ENCODE data around the gene STARD3NL.
"Not testable (repeated sequence)": the region's sequence is repeated elsewhere in the genome, so short reads cannot be mapped to it uniquely, and the experiment has no call there.

The STARD3NL gene

GRCh38 chr7:38257350-38257677, 79.3 kb downstream of the STARD3NL start:
- in situ Hi-C loops (cut with MboI; ENCODE audit: low sequenced_read_pairs), result no loop called here

- in situ Hi-C loops (cut with MboI; ENCODE audit: low sequenced_read_pairs), result not testable (repeated sequence)
Measured at GRCh38 chr7:38259157-38259556, 81.1 kb downstream of the STARD3NL start.

GRCh38 chr7:38261601-38262000, 83.6 kb downstream of the STARD3NL start:
- in situ Hi-C loops (cut with MboI; ENCODE audit: low sequenced_read_pairs), result not testable (repeated sequence)

- in situ Hi-C loops (cut with MboI; ENCODE audit: low sequenced_read_pairs), result not testable (repeated sequence)
Measured at GRCh38 chr7:38262026-38262425, 84.0 kb downstream of the STARD3NL start.

GRCh38 chr7:38262545-38262944, 84.5 kb downstream of the STARD3NL start:
- in situ Hi-C loops (cut with MboI; ENCODE audit: low sequenced_read_pairs), result no loop called here

GRCh38 chr7:38263274-38263673, 85.2 kb downstream of the STARD3NL start:
- in situ Hi-C loops (cut with MboI; ENCODE audit: low sequenced_read_pairs), result not testable (repeated sequence)

GRCh38 chr7:38264602-38265001, 86.6 kb downstream of the STARD3NL start:
- in situ Hi-C loops (cut with MboI; ENCODE audit: low sequenced_read_pairs), result not testable (repeated sequence)

- in situ Hi-C loops (cut with MboI; ENCODE audit: low sequenced_read_pairs), result not testable (repeated sequence)
Measured at GRCh38 chr7:38265958-38266357, 87.9 kb downstream of the STARD3NL start.

GRCh38 chr7:38269704-38270346, 91.8 kb downstream of the STARD3NL start:
- in situ Hi-C loops (cut with MboI; ENCODE audit: low sequenced_read_pairs), result not testable (repeated sequence)

GRCh38 chr7:38270405-38270804, 92.4 kb downstream of the STARD3NL start:
- in situ Hi-C loops (cut with MboI; ENCODE audit: low sequenced_read_pairs), result not testable (repeated sequence)

- in situ Hi-C loops (cut with MboI; ENCODE audit: low sequenced_read_pairs), result no loop called here
Measured at GRCh38 chr7:38273286-38273995, 95.4 kb downstream of the STARD3NL start, which contains the start of gene TARP. TARP (minus strand) TSS chr7:38273636.

GRCh38 chr7:38274486-38274885, 96.4 kb downstream of the STARD3NL start:
- in situ Hi-C loops (cut with MboI; ENCODE audit: low sequenced_read_pairs), result no loop called here

- in situ Hi-C loops (cut with MboI; ENCODE audit: low sequenced_read_pairs), result no loop called here
Measured at GRCh38 chr7:38274927-38275620, 97.0 kb downstream of the STARD3NL start.

- in situ Hi-C loops (cut with MboI; ENCODE audit: low sequenced_read_pairs), result no loop called here
Measured at GRCh38 chr7:38276096-38276877, 98.2 kb downstream of the STARD3NL start.

- in situ Hi-C loops (cut with MboI; ENCODE audit: low sequenced_read_pairs), result no loop called here
Measured at GRCh38 chr7:38280000-38280399, 102.0 kb downstream of the STARD3NL start.
